Kidney (tissue), 14 donors: ENCODE data around the gene IGF1R. TPM values are rescaled to one million over a fixed set of nuclear protein-coding genes. Genes with fewer than 3 reads are reported as not detected.
A peak's percentile ranks its signal among the peaks of the same experiment; 100 is the strongest.

ENCODE experiments used
- DNase-seq, 5 donors: peaks; one replicate each; pipeline ENCODE4 v3.0.0-alpha.2; 2013 to 2020
- FAIRE-seq: peaks from 2 replicates; lab custom pipeline; 2012; peaks lifted over from hg19 to GRCh38; lab: Jason Lieb, UNC
- H3K27ac ChIP-seq, 2 donors: one replicate each; pipeline ENCODE4 v1.7.0; 2013; ENCODE audit warnings: low read depth in 2 of 2, low read length in 2 of 2, inconsistent platforms in 1 of 2
- H3K27me3 ChIP-seq: one replicate; pipeline ENCODE4 v1.7.1; 2013; ENCODE audit warnings: low read length, inconsistent platforms; ENCODE audit not compliant: control insufficient read depth, insufficient read depth
- H3K36me3 ChIP-seq, 3 donors: one replicate each; pipeline versions ENCODE4 v1.7.0 to v1.7.1; 2013; ENCODE audit warnings: low read length in 3 of 3, control low read depth in 1 of 3, inconsistent platforms in 1 of 3; ENCODE audit not compliant: insufficient read depth in 3 of 3, control insufficient read depth in 2 of 3
- H3K4me1 ChIP-seq, 3 donors: one replicate each; pipeline versions ENCODE4 v1.7.0 to v1.7.1; 2013; ENCODE audit warnings: low read length in 3 of 3, inconsistent platforms in 1 of 3, low read depth in 1 of 3; ENCODE audit not compliant: control insufficient read depth in 2 of 3, insufficient read depth in 2 of 3
- H3K4me3 ChIP-seq, 3 donors: one replicate each; pipeline versions ENCODE4 v1.7.0 to v1.8.1; 2013; ENCODE audit warnings: low read length in 3 of 3, control low read depth in 1 of 3, inconsistent platforms in 1 of 3
- H3K9ac ChIP-seq, 3 donors: one replicate each; pipeline versions ENCODE4 v1.7.0 to v1.7.1; 2013; ENCODE audit warnings: low read length in 3 of 3, control low read depth in 1 of 3, inconsistent platforms in 1 of 3
- H3K9me3 ChIP-seq, 3 donors: one replicate each; pipeline versions ENCODE4 v1.7.0 to v1.7.1; 2013; ENCODE audit warnings: low read length in 3 of 3, control low read depth in 1 of 3, inconsistent platforms in 1 of 3; ENCODE audit not compliant: control insufficient read depth in 2 of 3, insufficient read depth in 1 of 3
- CTCF ChIP-seq: IDR thresholded peaks from 3 replicates; pipeline ENCODE4 v1.5.1; 2012; ENCODE audit warnings: mild to moderate bottlenecking, moderate library complexity, borderline replicate concordance; ENCODE audit not compliant: insufficient read depth; ENCODE audit errors: extremely low read depth
- intact Hi-C: fragments of 100-400 bp; cut with DNase I; formaldehyde crosslinking; loops from one replicate; pipeline ENCODE4 v1.11.1; 2022
- polyA plus RNA-seq: library from polyadenylated mRNA; stranded (reverse); fragments of 350-450 nt; fragmentation: Illumina TruSeq; extraction: RNeasy Lipid Tissue Mini Kit (QIAGEN cat#74804); gene quantifications from one replicate; pipeline ENCODE4 v1.2.3, GENCODE V29; 2014; ENCODE audit warnings: low read depth, low replicate concordance; ENCODE audit not compliant: insufficient read depth
- total RNA-seq: library from RNA; stranded (reverse); fragmentation: NEBNext Ultra II Directional; extraction: Animal tissue kit (Norgen Biotek cat#: 25700); gene quantifications from one replicate; pipeline ENCODE4 v1.2.1, GENCODE V29; 2021
- donor health status: control.
- donor health status: control.
- donor health status: control.
- donor health status: control.
- donor health status: control.
- donor health status: DM: yes; HTN: yes; CAD: no.
- donor health status: Normal renal cell carcinoma (clear cell type).

IGF1R gene
- total and polyA plus RNA-seq, 2 donors from 2014 or later: 6.5 to 73.2 TPM

DNA sequence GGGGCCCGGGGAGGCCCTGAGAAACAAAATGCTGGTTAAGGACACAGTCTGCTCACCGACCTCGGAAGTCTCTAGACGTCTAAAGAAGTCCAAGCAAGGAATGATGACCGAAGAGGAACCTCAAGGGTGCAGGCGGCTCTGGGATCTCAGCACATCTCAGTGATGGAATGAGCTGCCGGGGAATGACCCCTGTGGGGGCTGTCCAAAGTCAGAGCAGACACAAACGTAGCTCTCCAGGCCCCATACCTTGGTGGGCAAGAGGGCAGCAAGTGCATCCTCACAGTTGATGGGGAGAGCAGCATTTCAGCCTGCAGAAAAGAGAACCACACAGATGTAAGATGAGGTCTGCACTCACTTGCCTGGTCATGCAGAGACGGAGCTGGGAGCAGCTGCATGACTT is 129.1 kb downstream of the IGF1R start:
- peak overlapping the region in 1 of 3 donors; percentile 59 for H3K9ac ChIP-seq
- H3K27ac ChIP-seq: peak overlapping the region; percentile 44 to 96
- no peaks in the 10 kb centered on the region for H3K36me3 ChIP-seq
- FAIRE-seq: no peak
- intact Hi-C loops: no loop called here
- H3K4me1 ChIP-seq: peaks cover 8 to 40% (median 16%) of the 10 kb centered on the region in 3 donors
- peak overlapping the region in 1 of 3 donors; percentile 29 for H3K4me3 ChIP-seq
- H3K9me3 ChIP-seq: no peaks in the 10 kb centered on the region
- no peak for TF ChIP-seq CTCF
- peak in 2 of 5 donors; percentile 14 to 32 for DNase-seq
- no peaks in the 10 kb centered on the region for H3K27me3 ChIP-seq

GRCh38 chr15:98778263-98778959 is 130.1 kb downstream of the IGF1R start:
- no peak for DNase-seq
- Histone ChIP-seq H3K9me3 (no peaks in the 10 kb centered on the region), H3K36me3 (no peaks in the 10 kb centered on the region), H3K9ac (no peak overlapping the region), H3K4me3 (peak overlapping the region in 1 of 3 donors; percentile 29), H3K27me3 (no peaks in the 10 kb centered on the region), H3K4me1 (peaks cover 8 to 34% (median 13%) of the 10 kb centered on the region in 3 donors), H3K27ac (peak overlapping the region; percentile 44 to 96)
- TF ChIP-seq CTCF: no peak
- intact Hi-C loops: no loop called here
- FAIRE-seq: no peak

DNA sequence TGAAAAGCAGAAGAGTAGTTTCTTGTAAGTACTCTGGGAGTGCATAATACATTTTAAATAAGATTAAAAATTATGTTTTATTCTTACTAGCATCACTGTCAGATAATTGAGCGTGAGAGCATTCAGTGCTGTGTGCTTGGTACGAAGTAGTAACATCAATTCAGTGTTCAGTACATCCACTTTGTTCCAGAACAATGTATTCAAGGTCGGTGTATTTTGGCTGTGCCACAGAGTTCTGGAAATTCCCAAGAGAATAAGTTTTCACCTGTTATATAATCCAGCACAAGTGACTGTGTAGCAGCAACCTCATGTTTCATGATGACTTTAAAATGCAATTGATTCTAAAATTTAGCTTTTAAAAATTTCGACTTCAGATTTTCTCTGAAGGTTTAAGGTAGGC is 130.6 kb downstream of the IGF1R start:
- TF ChIP-seq CTCF: no peak
- Histone ChIP-seq H3K9me3 (no peaks in the 10 kb centered on the region), H3K36me3 (no peaks in the 10 kb centered on the region), H3K9ac (peak overlapping the region in 1 of 3 donors; percentile 38), H3K4me3 (no peak overlapping the region), H3K27me3 (no peaks in the 10 kb centered on the region), H3K4me1 (peaks cover 8 to 32% (median 10%) of the 10 kb centered on the region in 3 donors), H3K27ac (peak overlapping the region; percentile 8 to 96)
- no peak for FAIRE-seq
- intact Hi-C loops: no loop called here
- DNase-seq: no peak
